GM18519 (cell line): ENCODE data around the gene PLEKHA5.

Source experiments
- ATAC-seq: cut with Tn5 transposase; IDR thresholded peaks from one replicate; pipeline ENCODE4 v1.9.1; 2021; ENCODE audit warnings: mild to moderate bottlenecking, moderate library complexity; ENCODE audit not compliant: unreplicated experiment, low FRiP score

PLEKHA5 gene

DNA sequence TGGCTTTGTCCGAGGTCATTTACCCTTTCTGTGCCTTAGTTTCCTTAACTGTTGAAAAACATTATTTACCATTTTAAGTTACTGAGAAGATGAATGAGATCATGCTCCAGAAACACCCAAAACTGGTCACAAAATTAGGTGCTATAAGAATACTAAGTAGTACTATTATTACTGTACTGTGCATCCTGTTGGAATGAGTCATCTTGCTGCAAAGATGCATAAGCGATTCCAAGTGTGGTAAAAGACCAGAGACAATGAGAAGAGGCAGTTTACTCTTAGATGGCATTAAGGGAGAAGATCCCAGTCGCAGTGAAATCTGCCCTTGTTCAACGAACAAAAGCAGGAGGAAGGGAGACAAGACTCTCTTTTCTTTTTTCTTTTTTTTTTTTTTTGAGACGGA is 4.2 kb upstream of the PLEKHA5 start:
- no peak for ATAC-seq

DNA sequence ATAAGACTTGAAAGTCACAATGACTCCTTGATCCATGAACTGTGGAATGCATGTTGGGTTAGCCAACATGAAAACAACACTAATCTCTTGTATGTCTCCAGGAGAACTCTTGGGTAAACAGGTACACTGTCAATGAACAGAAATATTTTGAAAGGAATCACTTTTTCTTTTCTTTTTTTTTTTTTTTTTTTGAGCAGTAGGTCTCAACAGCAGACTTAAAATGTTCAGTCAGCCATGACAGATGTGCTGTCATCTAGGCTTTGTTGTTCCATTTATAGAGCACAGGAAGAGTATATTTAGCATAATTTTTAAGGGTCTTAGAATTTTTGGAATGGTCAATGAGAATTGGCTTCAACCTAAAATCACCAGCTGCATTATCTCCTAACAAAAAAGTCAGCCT is 2.3 kb upstream of the PLEKHA5 start:
- no peak for ATAC-seq

DNA sequence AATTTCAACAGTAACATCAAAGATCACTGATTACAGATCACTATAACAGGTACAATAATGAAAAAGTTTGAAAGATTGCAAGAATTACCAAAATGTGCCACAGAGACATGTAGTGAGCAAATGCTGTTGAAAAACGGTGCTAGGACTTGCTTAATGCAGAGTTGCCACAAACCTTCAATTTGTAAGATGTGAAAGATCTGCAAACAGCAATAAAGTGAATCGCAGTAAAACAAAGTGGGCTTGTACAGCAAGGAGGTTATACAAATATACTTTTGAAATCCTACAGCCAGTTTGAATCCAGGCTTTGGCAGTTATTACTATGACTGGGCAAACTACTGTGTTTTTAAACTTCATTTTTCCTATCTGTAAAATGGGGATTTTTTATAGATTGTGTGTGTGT is 1.0 kb upstream of the PLEKHA5 start:
- ATAC-seq, result no peak

DNA sequence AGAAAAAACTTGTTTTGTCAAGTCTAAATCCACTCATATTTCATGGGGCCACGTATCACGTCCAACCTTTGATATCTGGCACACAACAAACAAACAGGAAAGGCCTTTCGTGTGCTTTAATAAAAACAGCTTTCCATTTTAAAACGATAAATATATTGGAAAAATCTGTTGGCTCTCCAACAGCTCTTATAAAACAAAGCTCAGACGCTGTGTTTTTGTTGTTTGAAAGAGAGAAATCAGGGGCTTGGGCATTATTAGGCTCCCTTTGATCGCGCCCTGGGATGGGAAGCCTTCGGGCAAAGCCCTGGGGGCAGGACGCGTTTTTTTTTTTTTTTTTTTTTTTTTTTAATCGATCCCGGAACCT is 429 bp upstream of the PLEKHA5 start:
- no peak for ATAC-seq

DNA sequence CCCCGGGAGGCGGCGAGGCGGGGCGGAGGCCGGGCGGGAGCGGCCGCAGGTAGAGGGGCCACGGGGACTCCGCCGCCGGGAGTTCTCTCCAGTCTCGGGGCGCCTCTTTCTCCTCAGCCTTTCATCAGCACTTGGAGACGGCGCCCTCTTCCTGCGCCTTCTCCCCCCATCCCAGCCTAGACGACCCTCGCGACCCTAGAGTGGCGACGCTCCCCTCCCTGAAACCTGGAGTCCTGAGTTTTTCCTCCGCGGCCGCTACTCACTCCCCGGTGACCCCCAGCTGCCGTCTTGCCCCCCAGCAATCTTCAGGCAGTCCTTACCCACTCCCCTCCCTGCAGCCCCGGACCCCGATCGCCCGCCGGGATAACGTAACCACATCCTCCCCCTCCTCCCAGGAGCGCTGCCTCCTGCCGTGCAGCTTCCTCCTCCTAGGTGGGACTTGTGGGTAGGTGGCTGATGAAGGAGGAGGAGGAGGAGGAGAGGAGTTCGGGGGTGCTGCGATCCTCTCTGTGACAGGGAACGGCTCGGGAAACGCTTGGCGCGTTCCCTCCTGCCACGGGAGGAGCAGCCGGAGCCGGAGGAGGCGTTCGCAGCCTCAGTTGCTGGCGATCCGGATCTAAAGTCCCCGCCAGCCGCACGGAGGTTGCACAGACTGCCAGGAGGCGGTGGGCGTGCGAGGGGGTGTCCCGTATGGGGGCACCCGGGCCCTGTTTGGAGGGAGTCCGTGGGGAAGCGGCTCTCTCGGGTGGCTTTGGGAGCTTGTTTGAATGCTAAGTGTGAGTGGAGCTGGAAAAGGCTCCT is 891 bp downstream of the PLEKHA5 start:
- no peak for ATAC-seq

DNA sequence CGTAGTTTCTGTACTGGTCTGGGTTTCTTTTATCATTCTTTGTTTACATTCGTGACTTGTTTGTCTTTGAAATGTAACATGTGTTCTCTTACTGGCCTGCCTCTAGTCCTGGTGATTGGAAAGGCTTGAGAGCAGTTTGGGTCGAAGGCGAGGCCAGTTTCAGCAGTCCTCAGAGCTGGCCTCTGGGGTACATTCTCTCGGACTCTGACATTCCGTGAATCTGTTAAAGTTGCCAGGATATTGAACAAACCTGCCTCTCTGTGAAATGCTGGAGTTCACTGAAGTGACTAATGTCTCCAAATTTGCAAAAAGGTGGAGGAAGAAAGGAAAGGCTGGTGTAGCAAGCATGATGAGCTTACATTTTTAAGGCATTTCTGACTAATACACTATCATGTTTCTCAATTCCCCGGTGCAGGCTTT is 1.5 kb downstream of the PLEKHA5 start:
- no peak for ATAC-seq

DNA sequence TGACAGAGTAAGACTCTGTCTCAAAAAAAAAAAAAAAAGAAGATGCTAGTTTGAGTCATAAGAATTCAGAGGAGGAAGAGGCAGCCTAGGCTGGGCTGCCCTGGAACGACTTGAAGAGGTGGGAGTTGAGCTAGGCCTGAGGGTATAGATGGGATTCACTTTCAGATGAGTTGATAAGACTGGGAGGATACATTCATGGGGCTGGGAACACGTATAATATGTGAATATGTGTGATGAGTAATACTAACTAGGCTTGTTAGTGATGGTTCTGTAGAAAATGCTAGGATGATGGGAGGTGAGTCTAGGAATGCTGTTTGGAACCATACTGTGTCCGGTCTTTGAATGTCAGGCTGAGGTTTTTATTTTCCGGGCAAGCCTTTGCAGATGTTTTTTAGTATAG is 9.0 kb downstream of the PLEKHA5 start:
- no peak for ATAC-seq

DNA sequence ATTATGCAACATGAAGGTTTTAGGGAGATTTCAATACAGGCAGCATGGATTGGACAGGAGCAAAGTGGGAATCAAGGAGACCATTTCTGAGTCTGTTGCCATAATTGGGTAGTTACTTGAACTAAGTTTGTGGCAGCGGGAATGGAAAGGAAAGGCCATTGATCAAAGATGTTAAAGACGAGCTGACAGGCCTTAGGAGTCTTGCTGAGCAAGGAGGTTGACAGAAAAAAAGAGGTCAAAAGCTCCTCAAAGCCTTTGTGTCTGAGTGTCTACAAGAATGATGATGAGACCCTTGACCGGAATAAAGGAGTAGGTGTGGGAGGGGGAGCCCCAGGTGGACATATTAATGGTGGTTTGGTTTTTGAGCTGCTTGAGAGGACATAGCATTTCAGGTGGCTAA is 9.4 kb downstream of the PLEKHA5 start:
- ATAC-seq, result no peak

DNA sequence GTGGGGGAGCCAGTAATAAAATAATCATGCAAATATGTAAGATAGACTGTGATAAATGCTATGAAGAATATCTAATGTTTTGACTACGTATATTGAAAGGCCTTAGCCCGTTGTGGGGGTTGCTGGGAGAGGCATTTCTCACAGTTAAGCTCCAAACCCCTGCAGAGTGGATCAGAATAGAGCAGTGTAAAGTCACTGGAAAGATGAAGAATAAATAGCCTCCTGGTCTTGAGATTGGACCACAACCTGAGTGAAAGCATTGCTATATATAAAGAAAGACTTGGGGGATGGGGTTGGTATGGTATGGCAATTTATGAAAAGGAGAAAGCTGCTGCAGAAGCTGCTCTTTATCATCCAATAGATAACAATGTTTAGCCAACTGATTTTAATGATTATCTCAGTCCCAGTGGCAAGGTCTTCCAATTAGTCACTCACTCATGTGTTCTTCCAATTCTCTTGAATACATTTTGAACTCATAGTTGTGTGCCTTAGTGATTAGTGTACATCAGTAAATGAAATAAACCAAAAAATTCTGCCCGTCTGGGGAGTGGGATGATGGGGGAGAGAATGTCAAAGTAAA is 10.2 kb downstream of the PLEKHA5 start:
- ATAC-seq, result no peak

DNA sequence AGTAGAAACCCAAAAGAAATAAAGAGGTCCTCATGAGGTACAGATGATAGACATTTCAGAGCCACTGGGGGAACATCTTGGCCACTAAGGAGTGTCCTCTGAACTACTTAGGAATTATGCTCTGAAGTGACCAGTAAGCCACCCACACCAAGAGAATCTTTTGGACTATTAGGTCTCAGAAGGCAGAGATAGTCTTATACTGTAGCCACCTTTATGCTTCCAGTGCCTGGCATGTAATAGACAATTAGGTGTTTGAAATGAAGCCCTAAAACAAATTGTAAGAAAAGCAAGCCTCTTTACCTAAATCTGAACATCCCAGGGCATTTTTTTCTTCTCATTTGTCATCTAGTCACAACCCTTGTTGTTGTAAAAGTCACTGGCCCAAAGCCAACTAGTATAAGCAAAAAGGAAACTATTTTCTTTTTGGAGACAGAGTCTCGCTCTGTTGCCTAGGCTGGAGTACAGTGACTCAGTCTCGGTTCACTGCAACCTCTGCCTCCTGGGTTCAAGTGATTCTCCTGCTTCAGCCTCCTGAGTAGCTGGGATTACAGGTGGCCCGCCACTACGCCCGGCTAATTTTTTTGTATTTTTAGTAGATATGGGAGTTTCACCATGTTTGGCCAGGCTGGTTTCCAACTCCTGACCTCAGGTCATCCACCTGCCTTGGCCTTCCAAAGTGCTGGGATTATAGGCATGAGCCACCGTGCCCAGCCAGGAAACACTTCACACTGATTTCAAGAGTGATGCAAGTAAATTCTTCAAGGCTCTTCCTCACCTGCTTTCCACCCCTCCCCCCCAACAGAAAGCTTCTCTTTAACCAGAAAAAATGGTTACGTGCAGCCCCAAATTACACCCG is 11.1 kb downstream of the PLEKHA5 start:
- ATAC-seq, result no peak

DNA sequence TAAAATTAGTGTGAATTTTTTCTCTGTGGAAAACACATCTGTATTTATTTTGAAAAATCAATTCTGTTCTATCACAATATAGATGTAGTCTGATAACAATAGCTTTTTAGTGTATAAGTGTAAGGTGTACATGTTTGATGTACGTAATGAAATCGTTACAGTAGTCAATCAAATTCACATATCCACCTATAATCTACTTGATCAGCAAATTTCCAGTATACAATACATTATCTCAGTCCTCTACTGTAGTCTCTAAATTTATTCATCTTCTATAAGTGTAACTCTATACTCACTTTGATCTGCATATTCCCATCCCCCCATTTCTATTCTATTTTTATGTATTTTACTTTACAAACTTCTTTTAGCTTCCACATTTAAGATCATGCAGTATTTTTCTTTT is 13.0 kb downstream of the PLEKHA5 start:
- no peak for ATAC-seq

DNA sequence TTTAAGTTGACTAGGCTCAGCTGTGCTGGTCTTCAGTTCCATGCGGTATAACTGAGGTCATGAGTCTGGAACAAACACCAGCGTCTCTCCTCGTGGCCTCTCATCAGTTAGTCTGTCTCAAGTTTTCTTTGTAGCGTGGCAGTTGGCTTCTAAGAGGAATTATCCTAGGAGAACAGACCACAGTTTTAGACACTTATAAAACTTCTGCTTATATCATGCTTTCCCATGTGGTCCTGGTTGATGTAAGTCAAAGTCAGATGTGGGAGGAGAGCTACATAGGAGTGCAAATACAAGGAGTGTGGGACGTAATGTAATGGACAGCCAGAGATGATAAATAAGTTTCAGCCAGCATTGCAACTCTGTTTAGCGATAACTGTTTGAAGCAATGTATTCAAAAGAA is 14.8 kb downstream of the PLEKHA5 start:
- ATAC-seq, result no peak

DNA sequence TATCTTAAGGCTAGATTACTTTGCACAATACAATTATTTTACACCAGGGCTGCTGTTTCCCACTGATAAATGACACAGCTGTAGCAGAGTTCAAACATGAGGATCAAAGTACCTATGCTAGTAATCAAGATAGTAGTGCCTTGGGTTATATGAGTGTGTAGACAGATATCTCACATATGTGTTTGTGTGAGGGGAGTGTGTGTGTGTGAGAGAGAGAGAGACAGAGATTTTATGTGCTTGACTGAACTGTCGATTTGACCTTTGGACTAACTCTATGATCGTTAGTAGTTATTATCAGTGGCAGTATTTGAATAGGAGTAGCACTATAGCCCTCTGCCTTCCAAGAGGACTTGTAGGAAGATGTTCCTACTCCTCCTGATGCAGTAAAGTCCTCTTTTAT is 15.5 kb downstream of the PLEKHA5 start:
- no peak for ATAC-seq

DNA sequence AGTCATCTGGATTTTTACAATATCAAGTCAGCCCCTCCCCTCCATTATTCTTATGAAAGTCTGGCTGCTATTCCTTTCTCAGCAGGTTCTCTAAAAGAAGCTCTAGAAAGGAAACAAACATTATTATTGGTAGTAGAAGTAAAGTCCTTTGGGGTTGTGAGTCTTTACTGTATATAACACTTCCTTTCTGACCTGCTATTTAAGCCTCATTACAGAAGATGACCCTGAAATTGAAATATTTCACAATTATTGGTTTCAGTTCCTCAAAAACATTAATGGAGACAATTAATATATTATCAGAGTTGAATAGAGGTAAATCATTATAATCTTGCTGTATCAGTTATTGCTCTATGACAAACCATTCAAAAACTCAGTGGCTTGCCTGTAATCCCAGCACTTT is 19.3 kb downstream of the PLEKHA5 start:
- ATAC-seq, result no peak

DNA sequence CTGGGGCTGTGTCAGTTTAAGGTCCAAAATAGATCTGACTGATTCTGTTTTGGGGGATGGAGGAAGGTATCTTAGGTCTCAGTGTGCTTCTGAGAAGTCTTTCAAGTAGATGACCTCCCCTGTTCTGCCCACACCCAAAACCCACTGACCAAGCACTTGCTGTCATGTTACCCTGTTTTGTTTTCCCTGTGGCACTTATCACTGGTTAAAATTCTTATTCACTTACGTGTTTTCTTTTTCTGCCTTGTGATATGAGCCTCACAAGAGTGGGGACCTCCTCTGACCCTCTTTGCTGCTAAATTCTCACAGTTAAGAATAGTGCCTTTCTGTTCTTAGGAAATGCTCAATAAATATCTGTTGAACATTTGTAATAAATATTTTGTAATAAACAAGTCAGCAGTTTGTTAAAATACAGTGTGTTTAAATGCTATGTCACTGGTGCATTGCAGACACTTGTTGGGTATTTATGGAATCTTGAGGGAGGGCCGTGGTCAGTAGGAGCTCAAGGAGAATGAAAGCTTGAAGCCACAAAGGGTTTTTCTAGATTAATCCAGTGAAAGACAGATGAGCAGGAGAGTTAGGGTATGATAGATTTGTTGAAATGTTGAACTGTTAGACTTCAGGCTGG is 20.9 kb downstream of the PLEKHA5 start:
- no peak for ATAC-seq

DNA sequence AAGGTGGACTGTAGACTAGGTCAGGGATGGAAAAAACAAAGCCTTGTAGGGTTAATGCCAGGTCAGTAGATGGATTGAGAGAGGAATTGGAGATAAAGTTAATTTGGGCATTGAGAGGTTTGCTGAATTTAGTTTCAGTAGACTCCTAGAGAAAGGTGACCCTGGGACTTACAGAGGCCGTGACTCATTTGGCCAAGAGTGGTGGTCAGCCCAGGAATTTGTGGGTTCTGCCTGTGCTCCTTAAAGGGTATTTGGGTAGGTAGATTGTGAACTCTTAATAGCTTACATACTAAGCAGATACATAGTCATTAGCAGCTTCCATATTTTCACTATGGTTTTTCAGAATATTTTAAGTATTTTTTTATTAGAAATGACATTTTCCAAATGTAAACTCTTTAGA is 21.8 kb downstream of the PLEKHA5 start:
- ATAC-seq, result no peak

DNA sequence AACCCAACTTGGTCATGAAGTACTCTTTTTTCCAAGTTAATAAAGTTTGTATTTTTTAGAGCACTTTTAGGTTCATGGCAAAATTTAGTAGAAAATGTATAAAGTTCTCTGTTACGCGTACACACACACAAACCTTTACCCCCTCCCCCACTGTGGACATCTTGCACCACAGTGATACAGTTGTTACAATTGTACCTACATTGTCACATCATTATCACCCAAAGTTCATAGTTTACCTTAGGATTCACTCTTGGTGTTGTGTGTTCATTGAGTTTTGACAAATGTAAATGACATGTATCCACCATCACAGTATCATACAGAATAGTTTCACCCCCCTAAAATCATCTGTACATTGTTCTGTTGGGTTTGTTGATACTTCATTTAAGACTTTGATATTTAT is 23.9 kb downstream of the PLEKHA5 start:
- ATAC-seq, result no peak

DNA sequence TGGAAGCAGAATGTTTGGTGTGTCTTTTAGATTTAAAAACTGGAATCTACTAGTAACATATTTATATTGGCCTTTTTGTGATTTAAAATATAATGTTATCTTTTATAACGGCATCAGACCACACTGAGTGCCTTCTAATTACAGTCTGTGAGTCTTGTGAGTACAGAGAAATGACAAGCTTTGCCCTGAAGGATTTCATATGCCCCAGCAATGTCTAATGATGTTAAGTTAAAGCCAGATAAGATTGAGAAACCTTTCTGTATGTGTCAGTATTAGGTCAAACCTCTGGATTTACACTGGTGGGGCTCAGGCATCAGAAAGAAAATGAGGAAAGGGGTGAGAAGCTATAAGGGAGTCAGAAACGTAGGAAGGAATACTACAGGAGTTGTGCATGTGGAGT is 25.2 kb downstream of the PLEKHA5 start:
- no peak for ATAC-seq

DNA sequence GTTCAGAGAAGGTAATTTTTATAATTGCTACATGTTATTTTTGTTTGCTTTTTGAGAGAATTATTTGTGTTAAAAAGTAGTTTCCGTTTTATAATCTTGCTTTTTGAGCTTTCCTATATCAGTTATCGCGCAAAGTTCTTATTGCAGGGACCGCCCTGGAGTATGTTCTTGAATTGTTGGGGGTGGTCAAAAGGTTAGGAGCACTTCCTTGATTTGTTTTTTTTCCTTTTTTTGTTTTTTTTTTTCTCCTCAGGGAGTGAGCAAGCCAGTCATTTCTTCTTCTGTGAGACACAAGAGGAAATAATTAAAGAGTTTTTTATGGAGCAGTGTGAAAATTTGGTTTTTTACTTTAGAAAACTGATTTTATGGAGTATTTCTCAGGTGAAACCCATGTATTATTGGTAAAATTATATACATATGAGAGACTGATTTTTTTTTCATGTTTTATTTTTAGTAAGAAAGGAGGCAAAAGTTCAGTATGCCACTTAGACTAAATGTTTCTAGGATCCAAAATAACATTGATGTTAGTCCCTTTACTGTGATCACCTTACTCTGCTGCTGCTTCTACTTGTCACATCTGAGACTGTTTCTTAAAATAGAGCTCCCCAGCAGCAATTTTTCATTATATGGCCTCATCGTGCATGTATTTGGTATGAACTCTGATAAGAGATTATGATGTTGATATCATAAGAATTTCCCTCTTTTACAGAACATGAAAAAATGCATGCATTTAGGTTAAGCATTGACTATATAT is 26.6 kb downstream of the PLEKHA5 start:
- no peak for ATAC-seq

DNA sequence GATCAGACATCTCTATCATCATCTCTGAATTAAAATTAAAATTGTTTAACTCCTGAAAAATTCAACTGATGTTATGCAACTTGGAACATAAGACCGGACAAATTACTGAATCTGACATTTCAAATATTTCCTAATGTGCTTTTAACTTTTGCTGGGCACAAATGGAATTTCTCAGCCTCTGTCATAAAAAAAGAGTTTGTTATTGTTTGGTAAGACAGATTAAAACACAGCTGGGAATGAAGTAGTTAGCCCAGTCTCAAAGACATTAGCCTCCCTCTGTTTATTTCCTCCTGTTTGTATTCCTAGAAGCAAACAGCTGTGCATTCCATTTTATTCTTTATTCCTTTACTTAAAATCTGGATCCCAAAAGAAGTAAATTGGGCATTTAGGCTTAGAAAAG is 29.4 kb downstream of the PLEKHA5 start:
- ATAC-seq, result no peak
